GM20000 (cell line): ENCODE measurements around the gene B3GNT2.
"Not testable (repeated sequence)": the region's sequence is repeated elsewhere in the genome, so short reads cannot be mapped to it uniquely, and the experiment has no call there.

Experiments used
- DNase-seq: peaks from one replicate; pipeline ENCODE4 v3.0.0; 2012; ENCODE audit warnings: low spot score
- TF ChIP-seq, protein P1 (sequence below): IDR thresholded peaks from 2 replicates; pipeline ENCODE4 v1.5.1; 2012; ENCODE audit warnings: mild to moderate bottlenecking, control low read depth; ENCODE audit errors: extremely low read depth, missing control alignments

B3GNT2 gene

GRCh38 chr2:62197011-62197924 lies 1.4 kb downstream of the B3GNT2 start:
- DNase-seq = peak; percentile 45
- TF ChIP-seq, protein P1, sequence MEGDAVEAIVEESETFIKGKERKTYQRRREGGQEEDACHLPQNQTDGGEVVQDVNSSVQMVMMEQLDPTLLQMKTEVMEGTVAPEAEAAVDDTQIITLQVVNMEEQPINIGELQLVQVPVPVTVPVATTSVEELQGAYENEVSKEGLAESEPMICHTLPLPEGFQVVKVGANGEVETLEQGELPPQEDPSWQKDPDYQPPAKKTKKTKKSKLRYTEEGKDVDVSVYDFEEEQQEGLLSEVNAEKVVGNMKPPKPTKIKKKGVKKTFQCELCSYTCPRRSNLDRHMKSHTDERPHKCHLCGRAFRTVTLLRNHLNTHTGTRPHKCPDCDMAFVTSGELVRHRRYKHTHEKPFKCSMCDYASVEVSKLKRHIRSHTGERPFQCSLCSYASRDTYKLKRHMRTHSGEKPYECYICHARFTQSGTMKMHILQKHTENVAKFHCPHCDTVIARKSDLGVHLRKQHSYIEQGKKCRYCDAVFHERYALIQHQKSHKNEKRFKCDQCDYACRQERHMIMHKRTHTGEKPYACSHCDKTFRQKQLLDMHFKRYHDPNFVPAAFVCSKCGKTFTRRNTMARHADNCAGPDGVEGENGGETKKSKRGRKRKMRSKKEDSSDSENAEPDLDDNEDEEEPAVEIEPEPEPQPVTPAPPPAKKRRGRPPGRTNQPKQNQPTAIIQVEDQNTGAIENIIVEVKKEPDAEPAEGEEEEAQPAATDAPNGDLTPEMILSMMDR = peak; percentile 27

- TF ChIP-seq, protein P1 = no peak
- no peak for DNase-seq
These were observed 2.2 kb downstream of the B3GNT2 start for GRCh38 chr2:62197925-62198633.

DNA sequence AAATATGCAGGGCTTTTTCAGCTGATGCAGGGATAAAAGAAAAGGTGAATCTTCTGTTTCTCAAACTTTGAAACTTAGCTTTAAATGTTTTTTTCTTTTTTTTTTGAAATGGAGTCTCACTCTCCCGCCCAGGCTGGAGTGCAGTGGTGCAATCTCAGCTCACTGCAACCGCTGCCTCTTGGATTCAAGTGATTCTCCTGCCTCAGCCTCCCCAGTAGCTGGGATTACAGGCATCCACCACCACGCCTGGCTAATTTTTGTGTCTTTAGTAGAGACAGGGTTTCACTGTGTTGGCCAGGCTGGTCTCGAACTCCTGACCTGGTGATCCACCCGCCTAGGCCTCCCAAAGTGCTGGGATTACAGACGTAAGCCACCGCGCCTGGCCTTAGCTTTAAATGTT lies 2.9 kb downstream of the B3GNT2 start:
- DNase-seq = not testable (repeated sequence)

- TF ChIP-seq, protein P1 = no peak
- DNase-seq = no peak
These were observed 3.6 kb downstream of the B3GNT2 start for GRCh38 chr2:62199392-62200125.

- DNase-seq = no peak
- TF ChIP-seq, protein P1 = no peak
These were observed 4.5 kb downstream of the B3GNT2 start for GRCh38 chr2:62200291-62200841.

DNA sequence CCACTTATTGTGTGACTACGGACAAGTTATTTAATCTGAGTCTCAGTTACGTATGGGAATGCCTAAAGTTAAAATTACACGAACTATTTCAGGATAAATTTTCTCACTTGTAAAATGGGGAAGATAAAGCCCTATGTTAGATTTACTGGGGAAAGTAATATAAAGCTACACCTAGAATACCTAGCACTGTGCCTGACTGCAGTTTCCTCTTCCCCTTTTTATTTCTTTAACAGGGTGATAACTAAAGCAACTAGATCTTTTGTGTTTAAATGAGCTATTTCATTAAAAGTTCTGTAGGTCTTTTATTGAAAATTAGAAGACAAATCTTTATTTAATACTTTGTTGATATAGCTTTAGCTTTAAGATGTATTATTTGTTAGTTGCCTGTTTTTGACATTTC lies 5.0 kb downstream of the B3GNT2 start:
- DNase-seq = no peak

GRCh38 chr2:62201307-62201706 lies 5.4 kb downstream of the B3GNT2 start:
- no peak for DNase-seq
- TF ChIP-seq, protein P1 = no peak

More for the DNA sequence above, 5.0 kb downstream of the B3GNT2 start:
- TF ChIP-seq, protein P1 = no peak
